HG03469 (cell line): ENCODE measurements around the gene KLHDC10.
"Not testable (repeated sequence)": the region's sequence is repeated elsewhere in the genome, so short reads cannot be mapped to it uniquely, and the experiment has no call there.

Source experiments
- ATAC-seq: cut with Tn5 transposase; IDR thresholded peaks from one replicate; pipeline ENCODE4 v1.9.1; 2021; ENCODE audit warnings: mild to moderate bottlenecking, moderate library complexity, moderate number of reproducible peaks; ENCODE audit not compliant: unreplicated experiment

KLHDC10 gene

DNA sequence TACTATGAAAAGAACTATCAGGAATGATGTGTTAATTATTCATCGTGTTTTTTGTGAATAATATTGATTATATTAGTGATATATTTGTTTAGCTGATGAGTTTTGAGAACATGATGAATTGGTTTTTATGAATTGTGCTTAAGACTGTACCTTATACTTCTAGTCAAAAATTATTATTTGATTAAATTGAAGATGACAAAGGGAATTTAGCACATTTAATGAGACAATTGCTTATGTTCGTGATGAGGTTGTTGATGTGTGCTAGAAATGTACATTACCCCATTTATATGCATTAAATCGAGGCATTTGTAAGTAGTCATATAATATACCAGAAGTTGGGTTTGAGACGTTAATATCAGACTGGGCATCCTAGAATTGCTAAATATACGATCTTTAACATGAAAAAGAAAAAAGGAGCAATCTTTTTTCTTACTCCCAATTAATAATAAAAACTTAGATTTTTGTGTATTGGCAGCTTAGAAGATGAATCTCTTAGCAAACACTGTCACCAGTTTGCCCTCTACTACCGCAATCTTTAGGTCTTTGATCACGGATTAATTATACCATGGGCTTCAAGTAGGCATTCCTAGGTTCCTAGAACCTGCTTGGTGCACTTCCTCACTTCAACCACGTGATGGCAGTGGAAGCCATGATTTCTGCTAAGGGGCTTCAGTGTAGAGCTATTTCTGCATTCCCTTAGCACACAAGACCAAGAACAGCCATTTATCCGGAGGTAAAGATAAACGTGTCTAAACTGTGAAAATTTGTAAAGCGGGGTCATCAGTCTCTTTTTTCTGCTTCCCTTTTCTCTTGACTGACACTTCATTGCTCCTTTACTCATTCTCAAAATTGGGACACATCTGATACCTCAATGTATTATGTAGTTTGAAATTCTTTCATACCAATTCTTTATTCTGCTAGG lies 1.6 kb downstream of the KLHDC10 start:
- peak; percentile 33 for ATAC-seq

DNA sequence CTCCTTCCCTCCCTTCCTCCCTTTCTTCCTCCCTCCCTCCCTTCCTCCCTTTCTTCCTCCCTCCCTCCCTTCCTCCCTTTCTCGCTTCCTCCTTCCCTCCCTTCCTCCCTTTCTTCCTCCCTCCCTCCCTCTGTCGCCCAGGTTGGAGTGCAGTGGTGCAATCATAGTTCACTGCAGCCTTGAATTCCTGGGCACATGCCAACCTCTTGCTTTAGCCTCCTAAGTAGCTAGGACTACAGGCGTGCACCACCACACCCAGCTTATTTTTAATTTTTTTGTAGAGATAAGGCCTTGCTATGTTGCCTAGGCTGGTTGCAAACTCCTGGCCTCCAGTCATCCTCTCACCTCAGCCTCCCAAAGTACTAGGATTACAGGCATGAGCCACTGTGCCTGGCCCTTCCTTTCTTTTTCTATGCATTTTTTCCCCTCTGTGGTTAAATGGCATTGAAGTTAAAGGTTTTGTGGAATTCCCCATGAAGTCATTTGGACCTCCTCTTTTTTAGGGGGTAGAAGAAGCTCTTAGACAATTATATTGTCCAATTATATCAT lies 9.6 kb downstream of the KLHDC10 start:
- no peak for ATAC-seq

DNA sequence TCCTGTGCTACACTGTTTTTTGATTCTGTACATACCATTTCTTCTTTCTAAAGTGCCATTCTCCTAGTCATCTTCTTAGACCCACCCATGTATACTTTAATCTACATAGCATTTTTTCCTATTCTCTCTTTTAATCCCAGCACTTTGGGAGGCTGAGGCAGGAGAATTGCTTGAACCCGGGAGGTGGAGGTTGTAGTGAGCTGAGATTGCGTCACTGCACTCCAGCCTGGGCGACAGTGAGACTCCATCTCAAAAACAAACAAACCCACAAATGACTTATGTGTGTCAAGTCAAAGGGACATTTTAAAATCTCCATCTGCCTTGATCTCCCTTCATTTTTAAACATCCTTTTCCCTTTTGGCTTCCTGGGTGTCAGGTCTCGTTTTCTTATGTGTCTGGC lies 13.2 kb downstream of the KLHDC10 start:
- ATAC-seq = not testable (repeated sequence)

DNA sequence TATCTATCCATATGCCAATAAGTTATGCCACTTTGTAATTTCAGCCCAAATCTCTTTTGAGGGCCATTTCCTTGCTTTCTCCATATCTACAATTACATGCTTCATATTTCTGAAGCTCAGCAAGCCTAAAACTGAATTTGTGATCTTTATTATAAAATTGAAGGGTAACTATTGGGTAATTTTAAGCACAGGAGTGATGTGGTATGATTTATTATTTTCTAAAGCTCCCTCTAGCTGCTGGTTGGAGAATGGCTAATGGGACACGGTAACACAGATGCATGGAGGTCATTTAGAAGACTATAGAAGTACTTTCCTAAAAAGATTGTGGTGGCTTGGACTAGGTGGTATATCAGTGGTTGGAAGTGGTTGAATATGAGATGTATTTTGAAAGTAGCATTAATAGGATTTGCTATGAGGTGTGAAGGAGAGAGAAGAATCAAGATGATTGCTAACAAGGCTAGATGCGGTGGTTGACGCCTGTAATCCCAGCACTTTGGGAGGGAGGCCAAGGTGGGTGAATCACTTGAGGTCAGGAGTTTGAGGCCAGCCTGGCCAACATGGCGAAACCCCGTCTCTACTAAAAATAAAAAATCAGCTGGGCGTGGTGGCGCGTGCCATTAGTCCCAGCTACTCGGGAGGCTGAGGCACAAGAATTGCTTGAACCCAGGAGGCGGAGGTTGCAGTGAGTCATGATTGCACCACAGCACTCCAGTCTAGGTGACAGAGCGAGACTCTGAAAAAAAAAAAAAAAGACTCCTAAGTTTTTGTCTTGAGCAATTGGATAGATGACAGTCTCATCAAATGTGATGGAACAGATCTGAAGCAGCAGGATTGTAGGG lies 13.9 kb downstream of the KLHDC10 start:
- ATAC-seq = no peak

GRCh38 chr7:130085235-130085634 lies 14.9 kb downstream of the KLHDC10 start:
- not testable (repeated sequence) for ATAC-seq

GRCh38 chr7:130086938-130087337 lies 16.6 kb downstream of the KLHDC10 start:
- no peak for ATAC-seq

DNA sequence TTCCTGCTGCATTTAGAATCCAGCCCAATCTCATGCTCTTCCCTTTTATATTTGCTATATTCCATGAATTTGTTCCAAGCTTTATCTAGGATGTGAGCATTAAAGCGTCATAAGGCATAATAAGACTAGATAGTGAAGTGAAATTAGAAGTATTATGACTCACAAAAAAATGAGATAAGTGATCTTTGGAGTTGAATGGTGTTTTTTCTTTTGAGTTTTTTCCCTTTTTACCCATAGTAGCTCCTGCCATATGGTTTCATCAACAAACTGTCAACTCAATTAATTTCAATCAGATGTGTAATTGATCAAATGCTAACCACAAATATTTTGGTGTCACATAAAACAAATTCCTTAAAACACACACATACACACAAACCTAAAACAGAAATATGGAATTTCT lies 17.0 kb downstream of the KLHDC10 start:
- ATAC-seq = no peak

- ATAC-seq = no peak
Measured at GRCh38 chr7:130090745-130091532, 20.6 kb downstream of the KLHDC10 start.

DNA sequence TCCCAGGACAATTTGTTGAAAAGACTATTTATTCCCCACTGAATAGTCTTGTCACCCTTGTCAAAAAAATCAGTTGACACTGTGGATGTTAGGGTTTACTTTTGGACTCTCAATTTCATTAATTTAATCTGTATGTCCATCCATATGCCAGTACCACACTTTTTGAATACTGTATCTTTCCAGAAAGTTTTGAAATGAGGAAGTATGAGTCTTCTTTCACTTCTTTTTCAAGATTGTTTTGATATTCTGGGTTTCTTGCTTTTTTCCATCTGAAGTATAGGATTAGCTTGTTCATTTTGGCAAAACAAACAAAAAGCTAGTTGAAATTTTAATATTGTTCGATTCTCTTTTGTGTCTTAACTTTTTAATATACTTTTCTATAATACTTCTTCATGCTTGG lies 21.7 kb downstream of the KLHDC10 start:
- ATAC-seq = no peak

GRCh38 chr7:130092598-130092997 lies 22.3 kb downstream of the KLHDC10 start:
- no peak for ATAC-seq

DNA sequence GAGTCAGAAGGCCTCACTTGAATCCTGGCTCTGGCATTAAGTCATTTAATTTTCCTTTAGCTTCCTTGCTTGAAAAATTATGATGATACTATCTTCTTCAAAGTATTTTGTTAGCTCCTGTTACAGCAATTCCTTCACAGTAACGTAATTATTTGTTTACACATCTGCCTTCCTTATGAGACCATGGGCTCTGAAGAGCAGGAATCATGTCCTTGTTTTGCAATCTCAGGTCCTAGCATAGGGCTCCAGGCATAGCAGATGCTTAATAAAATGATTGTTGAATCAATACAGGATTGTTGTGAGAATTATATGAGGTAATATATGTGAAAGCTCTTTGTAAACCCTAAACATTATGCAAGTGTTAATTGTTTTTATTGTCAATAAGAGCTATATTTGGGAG lies 25.5 kb downstream of the KLHDC10 start:
- ATAC-seq = no peak

- no peak for ATAC-seq
Measured at GRCh38 chr7:130096243-130096827, 26.0 kb downstream of the KLHDC10 start.

DNA sequence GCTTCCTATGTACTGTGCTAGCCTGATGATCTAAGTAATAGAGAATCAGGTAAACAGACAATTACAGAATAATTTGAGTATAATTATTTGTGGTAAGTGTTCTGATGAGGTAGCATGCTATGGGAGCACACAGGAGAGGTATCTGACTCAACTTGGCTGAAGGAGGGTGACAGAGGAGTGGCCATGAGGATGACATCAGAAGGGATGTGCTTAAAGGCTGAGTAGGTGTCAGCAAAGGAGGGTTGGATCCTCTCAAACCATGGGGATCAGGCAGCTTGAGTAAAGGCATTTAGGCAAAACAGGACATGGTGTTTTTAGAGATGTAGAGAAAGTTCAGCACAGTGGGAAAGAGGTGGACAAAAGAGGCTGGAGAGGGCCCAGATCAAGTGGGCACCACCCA lies 29.0 kb downstream of the KLHDC10 start:
- ATAC-seq = no peak

GRCh38 chr7:130102588-130102987 lies 32.3 kb downstream of the KLHDC10 start:
- no peak for ATAC-seq

DNA sequence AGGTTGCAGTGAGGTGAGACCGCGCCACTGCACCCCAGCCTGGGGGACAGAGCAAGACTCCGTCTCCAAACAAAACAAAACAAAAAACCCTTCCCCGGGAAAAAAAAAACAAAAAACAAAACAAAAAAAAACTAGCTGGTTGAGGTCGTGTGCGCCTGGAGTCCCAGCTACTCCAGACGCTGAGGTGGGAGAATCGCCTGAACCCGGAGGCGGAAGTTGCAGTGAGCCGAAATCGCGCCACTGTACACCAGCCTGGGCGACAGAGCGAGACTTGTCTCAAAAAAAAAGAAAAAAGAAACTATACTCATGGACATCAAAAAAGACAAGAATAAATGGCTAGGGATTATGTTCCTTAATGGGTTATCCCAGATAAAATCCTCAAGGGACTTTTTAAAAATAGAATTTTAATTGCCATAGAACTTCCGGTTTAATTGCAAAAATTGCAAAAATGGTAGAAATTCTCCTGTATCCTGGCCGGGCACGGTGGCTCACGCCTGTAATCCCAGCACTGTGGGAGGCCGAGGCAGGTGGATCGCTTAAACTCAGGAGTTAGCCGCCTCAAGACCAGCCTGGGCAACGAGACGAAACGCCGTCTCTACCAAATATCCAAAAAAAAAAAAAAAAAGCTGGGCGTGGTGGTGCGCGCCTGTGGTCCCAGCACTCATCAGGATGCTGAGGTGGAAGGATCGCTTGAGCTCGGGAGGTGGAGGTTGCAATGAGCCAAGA lies 37.8 kb downstream of the KLHDC10 start:
- ATAC-seq = no peak

- no peak for ATAC-seq
Measured at GRCh38 chr7:130108809-130109208, 38.5 kb downstream of the KLHDC10 start.

GRCh38 chr7:130112093-130112492 lies 41.8 kb downstream of the KLHDC10 start:
- ATAC-seq = no peak

GRCh38 chr7:130112662-130113425 lies 42.5 kb downstream of the KLHDC10 start:
- ATAC-seq = no peak

- ATAC-seq = not testable (repeated sequence)
Measured at GRCh38 chr7:130113426-130113805, 43.1 kb downstream of the KLHDC10 start.
